ENCODE results near the gene ITPA. TPM values are rescaled to one million over a fixed set of nuclear protein-coding genes. Genes with fewer than 3 reads are reported as not detected.

Gene ITPA
- total RNA-seq, 1 experiment from 2014 or later: 117 TPM

- Histone ChIP-seq H3K4me1 (ENCODE audit: insufficient read depth, low read length) (peaks cover 20% of the 10 kb centered on the region), H3K27me3 (ENCODE audit: low read length) (no peaks in the 10 kb centered on the region), H2AFZ (ENCODE audit: low read length) (no peak overlapping the region), H3K9me3 (ENCODE audit: low read length) (no peaks in the 10 kb centered on the region), H3K27ac (ENCODE audit: low read length) (no peak overlapping the region), H3F3A (ENCODE audit: low read length, unreplicated experiment) (no peaks in the 10 kb centered on the region), H3K4me2 (ENCODE audit: low read length) (no peak overlapping the region), H3K4me3 (ENCODE audit: low read length) (no peak overlapping the region), H3K36me3 (ENCODE audit: low read depth, low read length) (peaks cover 13% of the 10 kb centered on the region; the same call in 1 of the 2 replicates), H3K79me2 (ENCODE audit: low read length) (no peaks in the 10 kb centered on the region), H3K9ac (ENCODE audit: low read length) (no peak overlapping the region), H3K9me2 (replicated peaks; ENCODE audit: low read length) (no peaks in the 10 kb centered on the region), H4K20me1 (ENCODE audit: low read length) (no peaks in the 10 kb centered on the region)
- ATAC-seq (no peak), DNase-seq (no peak)
- BruUV-seq (replicated peaks): no TSS peak
- intact Hi-C loops (cut with micrococcal nuclease): no loop called here
- POLR2A ChIA-PET (ENCODE audit: unreplicated experiment): no interaction called here
- CTCF ChIA-PET: no interaction called here
- TF ChIP-seq CTCF (conservative IDR thresholded peaks at IDR 0.05; ENCODE audit: low read depth, low read length) (no peak), EZH2 (IDR thresholded peaks at IDR 0.05; ENCODE audit: low read length, unreplicated experiment) (no peak), EZH2phosphoT487 (IDR thresholded peaks at IDR 0.05; ENCODE audit: borderline replicate concordance, low read length) (no peak)
These were observed 22.7 kb downstream of the ITPA start for GRCh38 chr20:3231889-3232588.

GRCh38 chr20:3233131-3233990 is 24.1 kb downstream of the ITPA start:
- ATAC-seq (no peak), DNase-seq (no peak)
- Histone ChIP-seq H4K20me1 (ENCODE audit: low read length) (no peaks in the 10 kb centered on the region), H3F3A (ENCODE audit: low read length, unreplicated experiment) (no peaks in the 10 kb centered on the region), H2AFZ (ENCODE audit: low read length) (no peak overlapping the region), H3K9me3 (ENCODE audit: low read length) (no peaks in the 10 kb centered on the region), H3K4me2 (ENCODE audit: low read length) (no peak overlapping the region), H3K4me1 (ENCODE audit: insufficient read depth, low read length) (peaks cover 32% of the 10 kb centered on the region), H3K27me3 (ENCODE audit: low read length) (no peaks in the 10 kb centered on the region), H3K4me3 (ENCODE audit: low read length) (no peak overlapping the region), H3K79me2 (ENCODE audit: low read length) (0 out of 2 replicates have a peak, but pooled peaks cover 6% of the 10 kb centered on the region), H3K27ac (ENCODE audit: low read length) (no peak overlapping the region), H3K9me2 (replicated peaks; ENCODE audit: low read length) (no peaks in the 10 kb centered on the region), H3K36me3 (ENCODE audit: low read depth, low read length) (peaks cover 9% of the 10 kb centered on the region; the same call in 1 of the 2 replicates), H3K9ac (ENCODE audit: low read length) (no peak overlapping the region)
- intact Hi-C loops (cut with micrococcal nuclease): no loop called here
- no peak for TF ChIP-seq EZH2 (IDR thresholded peaks at IDR 0.05; ENCODE audit: low read length, unreplicated experiment)
- no peak for TF ChIP-seq EZH2phosphoT487 (IDR thresholded peaks at IDR 0.05; ENCODE audit: borderline replicate concordance, low read length)
- TF ChIP-seq CTCF (conservative IDR thresholded peaks at IDR 0.05; ENCODE audit: low read depth, low read length): no peak
- POLR2A ChIA-PET (ENCODE audit: unreplicated experiment): no interaction called here
- CTCF ChIA-PET: no interaction called here
- no TSS peak for BruUV-seq (replicated peaks)

Measured in PC-3 (cell line).